HepG2 (cell line): Measurements from ENCODE around the gene SLTM. TPM values are rescaled to one million over a fixed set of nuclear protein-coding genes. Genes with fewer than 3 reads are reported as not detected.

Experiments
- GATAD1 ChIP-seq: IDR thresholded peaks from 2 replicates; pipeline ENCODE4 v1.6.1; 2016; ENCODE audit warnings: missing genetic modification reagents, missing compliant biosample characterization
- HDAC1 ChIP-seq: sonication (generic); formaldehyde crosslinking; IDR thresholded peaks from 2 replicates; pipeline ENCODE4 v1.5.1; 2020; ENCODE audit warnings: mild to moderate bottlenecking, missing genetic modification reagents
- NFYC ChIP-seq: IDR thresholded peaks from 2 replicates; pipeline ENCODE4 v1.6.1; 2016; ENCODE audit warnings: missing genetic modification reagents, missing compliant biosample characterization
- SRF ChIP-seq: IDR thresholded peaks from 2 replicates; pipeline ENCODE4 v1.6.1; 2011; ENCODE audit warnings: mild to moderate bottlenecking, low read depth, low read length, moderate library complexity
- STAG1 ChIP-seq: sonication (generic); formaldehyde crosslinking; IDR thresholded peaks from 2 replicates; pipeline ENCODE4 v1.4.0; 2020; ENCODE audit warnings: missing genetic modification reagents
- WIZ ChIP-seq: sonication (generic); formaldehyde crosslinking; IDR thresholded peaks from 2 replicates; pipeline ENCODE4 v1.5.1; 2020; ENCODE audit warnings: mild to moderate bottlenecking, missing genetic modification reagents
- ZNF138 ChIP-seq: sonication (generic); formaldehyde crosslinking; IDR thresholded peaks from 2 replicates; pipeline ENCODE4 v1.5.0; 2020; ENCODE audit warnings: mild to moderate bottlenecking, low read depth, missing genetic modification reagents
- ZNF235 ChIP-seq: sonication (generic); formaldehyde crosslinking; IDR thresholded peaks from 2 replicates; pipeline ENCODE4 v1.8.1; 2023; ENCODE audit warnings: mild to moderate bottlenecking, missing genetic modification reagents, borderline replicate concordance
- ZNF260 ChIP-seq: sonication (generic); formaldehyde crosslinking; IDR thresholded peaks from 2 replicates; pipeline ENCODE4 v1.4.0; 2020; ENCODE audit warnings: missing genetic modification reagents, low read depth, mild to moderate bottlenecking, borderline replicate concordance
- ZNF326 ChIP-seq: sonication (generic); formaldehyde crosslinking; IDR thresholded peaks from 2 replicates; pipeline ENCODE4 v1.4.0; 2020; ENCODE audit warnings: missing genetic modification reagents, borderline replicate concordance
- ZNF543 ChIP-seq: sonication (generic); formaldehyde crosslinking; IDR thresholded peaks from 2 replicates; pipeline ENCODE4 v1.4.0; 2020; ENCODE audit warnings: mild to moderate bottlenecking, missing genetic modification reagents
- ZNF546 ChIP-seq: sonication (generic); formaldehyde crosslinking; conservative IDR thresholded peaks from 2 replicates; pipeline ENCODE4 v1.8.1; 2023; ENCODE audit warnings: mild to moderate bottlenecking, missing genetic modification reagents
- ZNF567 ChIP-seq: sonication (generic); formaldehyde crosslinking; IDR thresholded peaks from 2 replicates; pipeline ENCODE4 v1.8.1; 2023; ENCODE audit warnings: mild to moderate bottlenecking, missing genetic modification reagents, borderline replicate concordance
- ZNF570 ChIP-seq: sonication (generic); formaldehyde crosslinking; IDR thresholded peaks from 2 replicates; pipeline ENCODE4 v1.4.0; 2020; ENCODE audit warnings: mild to moderate bottlenecking, missing genetic modification reagents, borderline replicate concordance
- polyA plus RNA-seq, 8 experiments: library from polyadenylated mRNA; depleted of rRNA in 3 of 8; stranded (reverse) in 7 of 8; unstranded in 1 of 8; fragments of >200 nt; fragmentation: Illumina TruSeq in 4 of 8; extraction: Trizol in 4 of 8; gene quantifications; 2 replicates each; pipeline versions ENCODE4 v1.2.1 to v1.2.3, GENCODE V29; 2011 to 2016; ENCODE audit warnings: low read depth in 4 of 8, missing spikeins in 1 of 8, mixed read lengths in 1 of 8; ENCODE audit not compliant: insufficient read depth in 1 of 8
- total RNA-seq, 5 experiments: library from RNA; depleted of rRNA; stranded (reverse); fragments of >200 nt; fragmentation: Illumina TruSeq; extraction: Trizol; gene quantifications; 2 replicates each; pipeline ENCODE4 v1.2.3, GENCODE V29; 2016; ENCODE audit warnings: low read depth in 1 of 5
- TF ChIP-seq, protein P1 (sequence below): sonication (generic); formaldehyde crosslinking; conservative IDR thresholded peaks from 2 replicates; pipeline ENCODE4 v1.8.1; 2023; ENCODE audit warnings: missing genetic modification reagents
- TF ChIP-seq, protein P2 (sequence below): sonication (generic); formaldehyde crosslinking; IDR thresholded peaks from 2 replicates; pipeline ENCODE4 v1.4.0; 2020; ENCODE audit warnings: low read depth, missing genetic modification reagents
- TF ChIP-seq, protein P3 (sequence below): sonication (generic); formaldehyde crosslinking; IDR thresholded peaks from 2 replicates; pipeline ENCODE4 v1.4.0; 2020; ENCODE audit warnings: missing genetic modification reagents

SLTM gene
- total and polyA plus RNA-seq, 2 of the 13 experiments (the other 11 are each of a cell fraction or from before 2014, with no cell fraction given), result 22.0 to 64.2 TPM

DNA sequence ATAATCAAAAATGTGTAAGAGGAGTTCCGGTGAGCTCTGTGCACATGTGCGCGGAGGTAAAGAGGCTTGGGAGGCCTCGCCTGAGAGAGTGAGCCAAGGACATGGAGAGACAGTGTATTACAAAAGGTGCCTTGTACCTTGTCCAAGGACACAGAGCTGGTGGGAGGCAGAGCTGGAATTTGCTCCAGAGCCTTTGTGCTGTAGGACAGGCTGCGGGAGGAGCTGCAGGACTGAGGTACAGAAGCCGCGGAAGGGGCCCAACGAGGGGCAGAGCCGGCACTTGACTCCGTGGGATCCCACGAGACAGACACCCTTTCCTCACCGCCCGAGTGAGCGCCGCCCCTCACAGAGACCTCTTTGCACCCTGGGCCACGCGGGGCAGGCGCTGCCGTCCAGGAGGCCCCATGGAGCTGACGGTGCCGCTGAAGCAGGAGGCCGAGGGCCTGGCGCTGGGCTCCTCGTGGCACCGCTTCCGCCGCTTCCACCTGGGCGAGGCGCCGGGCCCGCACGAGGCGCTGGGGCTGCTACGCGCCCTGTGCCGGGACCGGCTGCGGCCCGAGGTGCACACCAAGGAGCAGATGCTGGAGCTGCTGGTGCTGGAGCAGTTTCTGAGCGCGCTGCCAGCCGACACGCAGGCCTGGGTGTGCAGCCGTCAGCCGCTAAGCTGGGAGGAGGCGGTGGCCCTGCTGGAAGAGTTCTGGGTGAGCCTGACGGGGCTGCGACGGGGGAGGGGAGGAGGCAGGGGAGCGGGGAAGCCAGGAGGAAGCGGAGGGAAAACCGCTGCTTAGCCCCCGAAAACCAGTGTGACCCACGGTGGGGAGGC is 68.7 kb downstream of the SLTM start (continued):
- TF ChIP-seq, protein P1, sequence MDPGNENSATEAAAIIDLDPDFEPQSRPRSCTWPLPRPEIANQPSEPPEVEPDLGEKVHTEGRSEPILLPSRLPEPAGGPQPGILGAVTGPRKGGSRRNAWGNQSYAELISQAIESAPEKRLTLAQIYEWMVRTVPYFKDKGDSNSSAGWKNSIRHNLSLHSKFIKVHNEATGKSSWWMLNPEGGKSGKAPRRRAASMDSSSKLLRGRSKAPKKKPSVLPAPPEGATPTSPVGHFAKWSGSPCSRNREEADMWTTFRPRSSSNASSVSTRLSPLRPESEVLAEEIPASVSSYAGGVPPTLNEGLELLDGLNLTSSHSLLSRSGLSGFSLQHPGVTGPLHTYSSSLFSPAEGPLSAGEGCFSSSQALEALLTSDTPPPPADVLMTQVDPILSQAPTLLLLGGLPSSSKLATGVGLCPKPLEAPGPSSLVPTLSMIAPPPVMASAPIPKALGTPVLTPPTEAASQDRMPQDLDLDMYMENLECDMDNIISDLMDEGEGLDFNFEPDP, result no peak
- TF ChIP-seq ZNF260 (CRISPR knock-in tag) (no peak), STAG1 (CRISPR knock-in tag) (peak; percentile 35), ZNF235 (CRISPR knock-in tag) (no peak), ZNF543 (peak; percentile 68; the same call in 1 of the 2 replicates), NFYC (CRISPR knock-in tag) (no peak), WIZ (peak; percentile 90), ZNF567 (CRISPR knock-in tag) (peak; percentile 66), ZNF138 (peak; percentile 73; the same call in 1 of the 2 replicates), ZNF570 (CRISPR knock-in tag) (0 out of 2 replicates have a peak, but pooled peaks have one; percentile 54), SRF (no peak), GATAD1 (CRISPR knock-in tag) (peak; percentile 73), HDAC1 (CRISPR knock-in tag) (peak; percentile 93), ZNF326 (CRISPR knock-in tag) (no peak), ZNF546 (peak; percentile 81; the same call in 1 of the 2 replicates)
- TF ChIP-seq, protein P2, sequence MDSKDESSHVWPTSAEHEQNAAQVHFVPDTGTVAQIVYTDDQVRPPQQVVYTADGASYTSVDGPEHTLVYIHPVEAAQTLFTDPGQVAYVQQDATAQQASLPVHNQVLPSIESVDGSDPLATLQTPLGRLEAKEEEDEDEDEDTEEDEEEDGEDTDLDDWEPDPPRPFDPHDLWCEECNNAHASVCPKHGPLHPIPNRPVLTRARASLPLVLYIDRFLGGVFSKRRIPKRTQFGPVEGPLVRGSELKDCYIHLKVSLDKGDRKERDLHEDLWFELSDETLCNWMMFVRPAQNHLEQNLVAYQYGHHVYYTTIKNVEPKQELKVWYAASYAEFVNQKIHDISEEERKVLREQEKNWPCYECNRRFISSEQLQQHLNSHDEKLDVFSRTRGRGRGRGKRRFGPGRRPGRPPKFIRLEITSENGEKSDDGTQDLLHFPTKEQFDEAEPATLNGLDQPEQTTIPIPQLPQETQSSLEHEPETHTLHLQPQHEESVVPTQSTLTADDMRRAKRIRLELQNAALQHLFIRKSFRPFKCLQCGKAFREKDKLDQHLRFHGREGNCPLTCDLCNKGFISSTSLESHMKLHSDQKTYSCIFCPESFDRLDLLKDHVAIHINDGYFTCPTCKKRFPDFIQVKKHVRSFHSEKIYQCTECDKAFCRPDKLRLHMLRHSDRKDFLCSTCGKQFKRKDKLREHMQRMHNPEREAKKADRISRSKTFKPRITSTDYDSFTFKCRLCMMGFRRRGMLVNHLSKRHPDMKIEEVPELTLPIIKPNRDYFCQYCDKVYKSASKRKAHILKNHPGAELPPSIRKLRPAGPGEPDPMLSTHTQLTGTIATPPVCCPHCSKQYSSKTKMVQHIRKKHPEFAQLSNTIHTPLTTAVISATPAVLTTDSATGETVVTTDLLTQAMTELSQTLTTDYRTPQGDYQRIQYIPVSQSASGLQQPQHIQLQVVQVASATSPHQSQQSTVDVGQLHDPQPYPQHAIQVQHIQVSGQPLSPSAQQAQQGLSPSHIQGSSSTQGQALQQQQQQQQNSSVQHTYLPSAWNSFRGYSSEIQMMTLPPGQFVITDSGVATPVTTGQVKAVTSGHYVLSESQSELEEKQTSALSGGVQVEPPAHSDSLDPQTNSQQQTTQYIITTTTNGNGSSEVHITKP (CRISPR knock-in tag), result 0 out of 2 replicates have a peak, but pooled peaks have one; percentile 45
- TF ChIP-seq, protein P3, sequence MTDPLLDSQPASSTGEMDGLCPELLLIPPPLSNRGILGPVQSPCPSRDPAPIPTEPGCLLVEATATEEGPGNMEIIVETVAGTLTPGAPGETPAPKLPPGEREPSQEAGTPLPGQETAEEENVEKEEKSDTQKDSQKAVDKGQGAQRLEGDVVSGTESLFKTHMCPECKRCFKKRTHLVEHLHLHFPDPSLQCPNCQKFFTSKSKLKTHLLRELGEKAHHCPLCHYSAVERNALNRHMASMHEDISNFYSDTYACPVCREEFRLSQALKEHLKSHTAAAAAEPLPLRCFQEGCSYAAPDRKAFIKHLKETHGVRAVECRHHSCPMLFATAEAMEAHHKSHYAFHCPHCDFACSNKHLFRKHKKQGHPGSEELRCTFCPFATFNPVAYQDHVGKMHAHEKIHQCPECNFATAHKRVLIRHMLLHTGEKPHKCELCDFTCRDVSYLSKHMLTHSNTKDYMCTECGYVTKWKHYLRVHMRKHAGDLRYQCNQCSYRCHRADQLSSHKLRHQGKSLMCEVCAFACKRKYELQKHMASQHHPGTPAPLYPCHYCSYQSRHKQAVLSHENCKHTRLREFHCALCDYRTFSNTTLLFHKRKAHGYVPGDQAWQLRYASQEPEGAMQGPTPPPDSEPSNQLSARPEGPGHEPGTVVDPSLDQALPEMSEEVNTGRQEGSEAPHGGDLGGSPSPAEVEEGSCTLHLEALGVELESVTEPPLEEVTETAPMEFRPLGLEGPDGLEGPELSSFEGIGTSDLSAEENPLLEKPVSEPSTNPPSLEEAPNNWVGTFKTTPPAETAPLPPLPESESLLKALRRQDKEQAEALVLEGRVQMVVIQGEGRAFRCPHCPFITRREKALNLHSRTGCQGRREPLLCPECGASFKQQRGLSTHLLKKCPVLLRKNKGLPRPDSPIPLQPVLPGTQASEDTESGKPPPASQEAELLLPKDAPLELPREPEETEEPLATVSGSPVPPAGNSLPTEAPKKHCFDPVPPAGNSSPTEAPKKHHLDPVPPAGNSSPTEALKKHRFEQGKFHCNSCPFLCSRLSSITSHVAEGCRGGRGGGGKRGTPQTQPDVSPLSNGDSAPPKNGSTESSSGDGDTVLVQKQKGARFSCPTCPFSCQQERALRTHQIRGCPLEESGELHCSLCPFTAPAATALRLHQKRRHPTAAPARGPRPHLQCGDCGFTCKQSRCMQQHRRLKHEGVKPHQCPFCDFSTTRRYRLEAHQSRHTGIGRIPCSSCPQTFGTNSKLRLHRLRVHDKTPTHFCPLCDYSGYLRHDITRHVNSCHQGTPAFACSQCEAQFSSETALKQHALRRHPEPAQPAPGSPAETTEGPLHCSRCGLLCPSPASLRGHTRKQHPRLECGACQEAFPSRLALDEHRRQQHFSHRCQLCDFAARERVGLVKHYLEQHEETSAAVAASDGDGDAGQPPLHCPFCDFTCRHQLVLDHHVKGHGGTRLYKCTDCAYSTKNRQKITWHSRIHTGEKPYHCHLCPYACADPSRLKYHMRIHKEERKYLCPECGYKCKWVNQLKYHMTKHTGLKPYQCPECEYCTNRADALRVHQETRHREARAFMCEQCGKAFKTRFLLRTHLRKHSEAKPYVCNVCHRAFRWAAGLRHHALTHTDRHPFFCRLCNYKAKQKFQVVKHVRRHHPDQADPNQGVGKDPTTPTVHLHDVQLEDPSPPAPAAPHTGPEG (CRISPR knock-in tag), result peak; percentile 2; the same call in 1 of the 2 replicates
